ENCODE data around the gene DDX23.

Gene DDX23

GRCh38 chr12:48883305-48884161 lies 31.6 kb upstream of the DDX23 start:
- H3F3A ChIP-seq (ENCODE audit: insufficient read depth, low read length): no peaks in the 10 kb centered on the region
- peaks cover 13% of the 10 kb centered on the region; the same call in 1 of the 2 replicates for H3K27me3 ChIP-seq (ENCODE audit: insufficient read depth, low read length)
- no peaks in the 10 kb centered on the region for H4K20me1 ChIP-seq (ENCODE audit: insufficient read depth, low read length)
- H3K9me3 ChIP-seq (ENCODE audit: low read length): no peaks in the 10 kb centered on the region
- no peaks in the 10 kb centered on the region for H3K4me1 ChIP-seq (ENCODE audit: insufficient read depth, low read length, severe bottlenecking)
- no peak overlapping the region for H3K4me3 ChIP-seq (ENCODE audit: low read depth, low read length, poor library complexity, severe bottlenecking)
- no peak overlapping the region for H2AFZ ChIP-seq (ENCODE audit: low read length)
- H3K36me3 ChIP-seq (ENCODE audit: insufficient read depth, low read length): no peaks in the 10 kb centered on the region; the same call in 1 of the 2 replicates
- no peak overlapping the region for H3K4me2 ChIP-seq (ENCODE audit: low read length)
- no peak for TF ChIP-seq CTCF (IDR thresholded peaks at IDR 0.05; ENCODE audit: low read length)
- no peaks in the 10 kb centered on the region for H3K79me2 ChIP-seq (ENCODE audit: insufficient read depth, low read length)
- no peak overlapping the region for H3K9ac ChIP-seq (ENCODE audit: low read length)
- no peak overlapping the region for H3K27ac ChIP-seq (ENCODE audit: low read depth, low read length, poor library complexity, severe bottlenecking)
- no peaks in the 10 kb centered on the region for H3K9me2 ChIP-seq (ENCODE audit: low read depth, low read length)

GRCh38 chr12:48882972-48883304 lies 31.0 kb upstream of the DDX23 start:
- Histone ChIP-seq H3K27ac (ENCODE audit: low read depth, low read length, poor library complexity, severe bottlenecking) (no peak overlapping the region), H3K9me2 (ENCODE audit: low read depth, low read length) (no peaks in the 10 kb centered on the region), H4K20me1 (ENCODE audit: insufficient read depth, low read length) (no peaks in the 10 kb centered on the region), H2AFZ (ENCODE audit: low read length) (no peak overlapping the region), H3K4me1 (ENCODE audit: insufficient read depth, low read length, severe bottlenecking) (no peaks in the 10 kb centered on the region), H3K4me3 (ENCODE audit: low read depth, low read length, poor library complexity, severe bottlenecking) (no peak overlapping the region), H3K4me2 (ENCODE audit: low read length) (no peak overlapping the region), H3F3A (ENCODE audit: insufficient read depth, low read length) (no peaks in the 10 kb centered on the region), H3K9ac (ENCODE audit: low read length) (no peak overlapping the region), H3K79me2 (ENCODE audit: insufficient read depth, low read length) (no peaks in the 10 kb centered on the region), H3K9me3 (ENCODE audit: low read length) (no peaks in the 10 kb centered on the region), H3K27me3 (ENCODE audit: insufficient read depth, low read length) (peaks cover 13% of the 10 kb centered on the region; the same call in 1 of the 2 replicates), H3K36me3 (ENCODE audit: insufficient read depth, low read length) (no peaks in the 10 kb centered on the region; the same call in 1 of the 2 replicates)
- TF ChIP-seq EZH2 (IDR thresholded peaks at IDR 0.05; ENCODE audit: borderline replicate concordance, low read length) (no peak), CTCF (IDR thresholded peaks at IDR 0.05; ENCODE audit: low read length) (no peak)

GRCh38 chr12:48882315-48882687 lies 30.3 kb upstream of the DDX23 start:
- H3F3A ChIP-seq (ENCODE audit: insufficient read depth, low read length): no peaks in the 10 kb centered on the region
- H3K4me2 ChIP-seq (ENCODE audit: low read length): no peak overlapping the region
- no peak overlapping the region for H2AFZ ChIP-seq (ENCODE audit: low read length)
- H3K4me1 ChIP-seq (ENCODE audit: insufficient read depth, low read length, severe bottlenecking): no peaks in the 10 kb centered on the region
- peaks cover 13% of the 10 kb centered on the region; the same call in 1 of the 2 replicates for H3K27me3 ChIP-seq (ENCODE audit: insufficient read depth, low read length)
- no peaks in the 10 kb centered on the region; the same call in 1 of the 2 replicates for H3K36me3 ChIP-seq (ENCODE audit: insufficient read depth, low read length)
- no peak overlapping the region for H3K4me3 ChIP-seq (ENCODE audit: low read depth, low read length, poor library complexity, severe bottlenecking)
- no peaks in the 10 kb centered on the region for H4K20me1 ChIP-seq (ENCODE audit: insufficient read depth, low read length)
- no peaks in the 10 kb centered on the region for H3K9me2 ChIP-seq (ENCODE audit: low read depth, low read length)
- H3K79me2 ChIP-seq (ENCODE audit: insufficient read depth, low read length): no peaks in the 10 kb centered on the region
- H3K9ac ChIP-seq (ENCODE audit: low read length): no peak overlapping the region
- no peak for TF ChIP-seq EZH2 (IDR thresholded peaks at IDR 0.05; ENCODE audit: borderline replicate concordance, low read length)
- no peak overlapping the region for H3K27ac ChIP-seq (ENCODE audit: low read depth, low read length, poor library complexity, severe bottlenecking)
- no peaks in the 10 kb centered on the region for H3K9me3 ChIP-seq (ENCODE audit: low read length)

Measured in OCI-LY1 (cell line).